OCI-LY7 (cell line): Measurements from ENCODE around the gene PTPRB. TPM values are rescaled to one million over a fixed set of nuclear protein-coding genes. Genes with fewer than 3 reads are reported as not detected.

Experiments
- BruUV-seq: library from RNA; stranded (reverse); fragments of 400-500 nt; replicated peaks from 2 replicates; lab custom pipeline; 2021; lab: Mats Ljungman, UMichigan
- CTCF ChIA-PET: fragments of 300-600 bp; sonication (Branson Sonifier 250); formaldehyde crosslinking; loops from one replicate; lab custom pipeline; 2022; ENCODE audit warnings: antibody characterized with exemption; ENCODE audit not compliant: unreplicated experiment; lab: Charles Lee
- POLR2A ChIA-PET: fragments of 300-600 bp; sonication (Branson Sonifier 250); formaldehyde crosslinking; loops from one replicate; lab custom pipeline; 2022; ENCODE audit warnings: antibody characterized with exemption; lab: Charles Lee
- DNase-seq: peaks from one replicate; pipeline ENCODE4 v3.0.0-alpha.2; 2015; ENCODE audit warnings: low spot score
- H2AFZ ChIP-seq: fragments of 200-600 bp; sonication (generic), shearing (Covaris generic); 2 replicates; pipeline ENCODE4 v1.6.1; 2014; ENCODE audit warnings: mild to moderate bottlenecking, antibody characterized with exemption, low read length, moderate library complexity
- H3K27ac ChIP-seq: fragments of 200-600 bp; sonication (generic); 2 replicates; pipeline ENCODE4 v1.5.1; 2014; ENCODE audit warnings: mixed run types, low read depth, mild to moderate bottlenecking, moderate library complexity, low read length, inconsistent platforms; ENCODE audit not compliant: poor library complexity, severe bottlenecking
- H3K36me3 ChIP-seq: fragments of 200-600 bp; sonication (generic); 2 replicates; pipeline ENCODE4 v1.6.1; 2014; ENCODE audit warnings: mild to moderate bottlenecking, antibody characterized with exemption, low read length, moderate library complexity, mixed read lengths; ENCODE audit not compliant: insufficient read depth
- H3K4me1 ChIP-seq: fragments of 200-600 bp; sonication (generic); 2 replicates; pipeline ENCODE4 v1.5.1; 2014; ENCODE audit warnings: mild to moderate bottlenecking, low read length; ENCODE audit not compliant: insufficient read depth, poor library complexity, severe bottlenecking
- H3K4me2 ChIP-seq: fragments of 200-600 bp; sonication (generic); 2 replicates; pipeline ENCODE4 v1.6.1; 2014; ENCODE audit warnings: mild to moderate bottlenecking, low read length
- H3K4me3 ChIP-seq: fragments of 200-600 bp; sonication (generic); 2 replicates; pipeline ENCODE4 v1.5.1; 2014; ENCODE audit warnings: mild to moderate bottlenecking, low read depth, low read length; ENCODE audit not compliant: poor library complexity, severe bottlenecking
- H3K79me2 ChIP-seq: fragments of 200-600 bp; sonication (generic); 2 replicates; pipeline ENCODE4 v1.6.1; 2016; ENCODE audit warnings: low read depth, mild to moderate bottlenecking, low read length, moderate library complexity, mixed read lengths; ENCODE audit not compliant: insufficient read depth
- H3K9me2 ChIP-seq: fragments of 200-600 bp; sonication (generic); 2 replicates; pipeline ENCODE4 v1.6.1; 2016; ENCODE audit warnings: mild to moderate bottlenecking, low read length, mixed read lengths; ENCODE audit not compliant: insufficient read depth
- H3K9me3 ChIP-seq: fragments of 200-600 bp; sonication (generic); 2 replicates; pipeline ENCODE4 v1.6.1; 2014; ENCODE audit warnings: mild to moderate bottlenecking, mixed run types, low read length, mixed read lengths
- H4K20me1 ChIP-seq: fragments of 200-600 bp; sonication (generic); 2 replicates; pipeline ENCODE4 v1.6.1; 2014; ENCODE audit warnings: mild to moderate bottlenecking, antibody characterized with exemption, low read length, moderate library complexity, mixed read lengths; ENCODE audit not compliant: insufficient read depth
- CTCF ChIP-seq: fragments of 200-600 bp; sonication (generic); conservative IDR thresholded peaks from 2 replicates; pipeline ENCODE4 v1.5.1; 2014; ENCODE audit warnings: mild to moderate bottlenecking, antibody characterized with exemption, low read length, moderate library complexity, mixed read lengths
- EZH2phosphoT487 ChIP-seq: fragments of 200-600 bp; sonication (generic); IDR thresholded peaks from 2 replicates; pipeline ENCODE4 v1.6.1; 2018; ENCODE audit warnings: low read depth, borderline replicate concordance, mild to moderate bottlenecking, mixed run types, antibody characterized with exemption, low read length, moderate library complexity, mixed read lengths
- intact Hi-C: fragments of 100-400 bp; cut with micrococcal nuclease; formaldehyde crosslinking; loops from one replicate; pipeline ENCODE4 v1.10.0; 2022; ENCODE audit not compliant: unreplicated experiment
- total RNA-seq, 2 experiments: library from RNA; depleted of rRNA in 1 of 2; stranded (reverse); fragments of >200 nt in 1 of 2; shearing (Covaris generic) in 1 of 2; gene quantifications; 2 replicates each; pipeline ENCODE4 v1.2.3, GENCODE V29; 2014 to 2022

The PTPRB gene
- total RNA-seq, 2 experiments from 2014 or later, result not detected

GRCh38 chr12:70529647-70530046 is 107.6 kb downstream of the PTPRB start:
- POLR2A ChIA-PET, result no interaction called here
- TF ChIP-seq EZH2phosphoT487 (no peak), CTCF (no peak)
- no peak overlapping the region for H3K27ac ChIP-seq
- CTCF ChIA-PET, result no interaction called here
- no peak overlapping the region for H3K4me3 ChIP-seq
- H4K20me1 ChIP-seq, result no peaks in the 10 kb centered on the region
- H3K4me2 ChIP-seq, result no peak overlapping the region
- H3K4me1 ChIP-seq, result no peaks in the 10 kb centered on the region
- no peaks in the 10 kb centered on the region for H3K9me2 ChIP-seq
- intact Hi-C loops, result no loop called here
- no peaks in the 10 kb centered on the region for H3K36me3 ChIP-seq
- H3K9me3 ChIP-seq, result no peaks in the 10 kb centered on the region
- no peak for DNase-seq
- H2AFZ ChIP-seq, result no peak overlapping the region
- BruUV-seq, result no TSS peak
- H3K79me2 ChIP-seq, result no peaks in the 10 kb centered on the region

DNA sequence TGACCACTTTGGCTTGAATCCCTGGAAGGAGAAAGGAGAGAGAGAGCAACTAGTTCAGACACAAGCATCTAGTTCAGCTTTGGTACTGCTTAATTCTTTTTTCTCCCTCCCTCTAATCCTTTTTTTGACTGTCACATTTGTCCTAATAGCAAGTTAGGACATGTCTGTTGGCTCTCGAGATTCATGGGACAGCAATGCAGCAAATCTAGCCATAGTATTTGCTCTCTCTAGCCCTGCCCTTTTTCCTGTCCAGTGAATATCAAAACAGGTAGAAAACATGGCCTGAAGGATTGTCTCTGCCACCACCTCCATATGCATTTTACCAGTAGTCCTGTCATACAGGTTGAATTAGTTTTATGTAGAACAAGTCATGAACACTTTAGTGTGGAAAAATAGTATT is 116.4 kb downstream of the PTPRB start:
- H3K36me3 ChIP-seq, result no peaks in the 10 kb centered on the region
- H3K4me2 ChIP-seq, result no peak overlapping the region
- no peak overlapping the region for H3K4me3 ChIP-seq
- no peaks in the 10 kb centered on the region for H4K20me1 ChIP-seq
- H3K9me2 ChIP-seq, result no peaks in the 10 kb centered on the region
- H3K4me1 ChIP-seq, result no peaks in the 10 kb centered on the region
- H2AFZ ChIP-seq, result no peak overlapping the region
- POLR2A ChIA-PET, result interaction anchor here (0.7 to 1.1 kb wide), 3 partner anchors 10 to 598 kb away, joined by 3 read pairs; no protein-coding TSS in a partner anchor
- DNase-seq, result no peak
- no peaks in the 10 kb centered on the region for H3K9me3 ChIP-seq
- BruUV-seq, result no TSS peak
- intact Hi-C loops, result no loop called here
- CTCF ChIA-PET, result no interaction called here
- TF ChIP-seq EZH2phosphoT487 (no peak), CTCF (no peak)
- H3K27ac ChIP-seq, result no peak overlapping the region
- no peaks in the 10 kb centered on the region for H3K79me2 ChIP-seq

GRCh38 chr12:70513426-70513825 is 123.8 kb downstream of the PTPRB start:
- ChIA-PET CTCF (interaction anchor here (0.5 kb wide), 1 partner anchor 126 kb away, joined by 3 read pairs; no protein-coding TSS in a partner anchor), POLR2A (interaction anchor here (0.7 kb wide), 1 partner anchor 98 kb away, joined by 3 read pairs; no protein-coding TSS in a partner anchor)
- Histone ChIP-seq H3K79me2 (no peaks in the 10 kb centered on the region), H3K4me1 (no peaks in the 10 kb centered on the region), H3K4me2 (no peak overlapping the region), H3K9me3 (no peaks in the 10 kb centered on the region), H3K27ac (no peak overlapping the region), H2AFZ (no peak overlapping the region), H3K9me2 (no peaks in the 10 kb centered on the region), H3K36me3 (no peaks in the 10 kb centered on the region), H4K20me1 (no peaks in the 10 kb centered on the region), H3K4me3 (no peak overlapping the region)
- intact Hi-C loops, result no loop called here
- BruUV-seq, result no TSS peak
- TF ChIP-seq CTCF (no peak), EZH2phosphoT487 (no peak)
- no peak for DNase-seq
